Parathyroid adenoma (tissue), 2 donors: ENCODE results near the gene GJB5.

ENCODE experiments used
- H2AFZ ChIP-seq: fragments of 300-600 bp; sonication (generic); one replicate; pipeline ENCODE4 v1.7.0; 2017; ENCODE audit warnings: antibody characterized with exemption, mild to moderate bottlenecking
- H3K27ac ChIP-seq: fragments of 300-600 bp; sonication (generic); one replicate; pipeline ENCODE4 v1.7.0; 2017
- H3K27me3 ChIP-seq: fragments of 300-600 bp; sonication (generic); one replicate; pipeline ENCODE4 v1.7.0; 2017; ENCODE audit warnings: low read length; ENCODE audit not compliant: control insufficient read depth, insufficient read depth
- H3K36me3 ChIP-seq: fragments of 300-600 bp; sonication (generic); one replicate; pipeline ENCODE4 v1.7.0; 2017; ENCODE audit warnings: low read length; ENCODE audit not compliant: control insufficient read depth, insufficient read depth
- H3K4me1 ChIP-seq: fragments of 300-600 bp; sonication (generic); one replicate; pipeline ENCODE4 v1.7.0; 2017; ENCODE audit warnings: control low read depth
- H3K4me2 ChIP-seq: fragments of 300-600 bp; sonication (generic); one replicate; pipeline ENCODE4 v1.7.0; 2017; ENCODE audit warnings: low read length
- H3K4me3 ChIP-seq: fragments of 300-600 bp; sonication (generic); one replicate; pipeline ENCODE4 v1.7.0; 2017; ENCODE audit warnings: low read depth, low read length
- H3K79me2 ChIP-seq: fragments of 300-600 bp; sonication (generic); one replicate; pipeline ENCODE4 v1.7.0; 2017; ENCODE audit warnings: control low read depth
- H3K9ac ChIP-seq: fragments of 300-600 bp; sonication (generic); one replicate; pipeline ENCODE4 v1.7.0; 2017; ENCODE audit warnings: mild to moderate bottlenecking
- H3K9me3 ChIP-seq: fragments of 300-600 bp; sonication (generic); one replicate; pipeline ENCODE4 v1.7.0; 2017; ENCODE audit warnings: low read length; ENCODE audit not compliant: control insufficient read depth
- CTCF ChIP-seq: fragments of 300-600 bp; sonication (generic); IDR thresholded peaks from one replicate; pipeline ENCODE4 v1.7.0; 2017; ENCODE audit warnings: antibody characterized with exemption, mild to moderate bottlenecking
- donor health status: primary hyperparathyroidism.

GJB5 gene

DNA sequence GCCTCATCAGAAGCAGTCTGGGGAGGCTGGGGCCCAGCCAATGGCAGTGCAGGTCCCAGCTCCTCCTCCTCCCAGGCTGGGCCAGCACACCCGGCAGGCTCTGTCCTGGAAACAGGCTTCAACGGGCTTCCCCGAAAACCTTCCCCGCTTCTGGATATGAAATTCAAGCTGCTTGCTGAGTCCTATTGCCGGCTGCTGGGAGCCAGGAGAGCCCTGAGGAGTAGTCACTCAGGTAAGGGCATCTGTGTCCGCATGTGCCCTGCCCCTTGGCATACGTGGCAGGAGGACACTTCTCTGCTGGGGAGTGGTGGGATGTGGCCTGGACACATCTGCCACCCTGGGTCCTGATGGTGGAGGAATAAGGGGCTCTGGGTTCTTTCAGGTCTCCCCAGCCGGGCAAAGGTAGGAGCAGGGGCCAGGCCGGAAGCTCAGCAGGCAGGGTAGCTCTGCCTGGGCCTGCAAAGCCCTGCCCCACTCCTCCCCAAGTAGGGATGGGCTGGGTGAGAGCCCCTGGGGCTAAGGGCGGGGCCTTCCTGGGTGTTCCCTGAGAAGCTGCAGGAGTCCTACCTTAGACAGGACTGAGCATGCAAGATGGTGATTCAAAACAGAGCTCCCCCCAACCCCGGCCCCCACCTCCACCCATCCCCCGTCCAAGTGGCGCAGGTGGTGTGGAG is at the start of gene GJB5:
TSS of gene GJB5 (plus strand) at position 84 of the 674 bp plus-strand sequence. CDS start 2,284 bp downstream, outside the sequence.
- Histone ChIP-seq H2AFZ (no peak within 1 kb of the TSS), H3K4me1 (no peaks in the 10 kb centered on the region), H3K27me3 (no peaks in the 10 kb centered on the region), H3K4me3 (no peak within 1 kb of the TSS), H3K9me3 (no peaks in the 10 kb centered on the region), H3K36me3 (no peaks in the 10 kb centered on the region), H3K79me2 (no peaks in the 10 kb centered on the region), H3K27ac (no peak within 1 kb of the TSS), H3K4me2 (no peak within 1 kb of the TSS), H3K9ac (no peak within 1 kb of the TSS)
- no peak for TF ChIP-seq CTCF

DNA sequence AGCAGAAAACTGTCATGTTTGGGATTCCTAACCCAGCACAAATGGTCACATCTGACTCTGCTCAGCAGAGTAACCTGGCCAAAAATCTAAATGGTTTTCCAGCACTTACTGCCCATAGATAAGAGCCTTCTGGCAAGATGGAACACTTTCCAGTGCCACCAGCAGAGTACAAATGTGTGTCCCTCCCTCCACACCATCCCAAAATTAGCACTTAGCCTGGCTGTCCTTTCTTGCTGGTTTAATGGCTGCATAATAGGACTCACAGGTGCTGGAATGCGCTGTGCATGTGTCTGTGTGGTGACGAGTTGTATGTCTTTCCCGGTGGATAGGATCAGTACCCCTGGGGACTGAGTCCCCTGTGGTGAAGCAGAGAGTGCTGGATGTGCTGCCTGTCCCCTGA is 49.8 kb upstream of the GJB5 start:
- no peak overlapping the region for H3K27ac ChIP-seq
- H3K9me3 ChIP-seq, result no peaks in the 10 kb centered on the region
- no peak overlapping the region for H3K4me2 ChIP-seq
- H3K9ac ChIP-seq, result no peak overlapping the region
- H3K4me3 ChIP-seq, result no peak overlapping the region
- no peak overlapping the region for H2AFZ ChIP-seq
- no peaks in the 10 kb centered on the region for H3K27me3 ChIP-seq
- no peak for TF ChIP-seq CTCF
- no peaks in the 10 kb centered on the region for H3K36me3 ChIP-seq
- no peaks in the 10 kb centered on the region for H3K79me2 ChIP-seq
- no peaks in the 10 kb centered on the region for H3K4me1 ChIP-seq

- Histone ChIP-seq H3K9me3 (no peaks in the 10 kb centered on the region), H3K4me2 (no peak overlapping the region), H3K4me3 (no peak overlapping the region), H3K36me3 (no peaks in the 10 kb centered on the region), H3K27ac (no peak overlapping the region), H3K27me3 (no peaks in the 10 kb centered on the region), H3K9ac (no peak overlapping the region), H2AFZ (no peak overlapping the region), H3K4me1 (no peaks in the 10 kb centered on the region), H3K79me2 (no peaks in the 10 kb centered on the region)
- no peak for TF ChIP-seq CTCF
Measured at GRCh38 chr1:34708106-34708505, 46.7 kb upstream of the GJB5 start.

- Histone ChIP-seq H3K4me2 (no peak overlapping the region), H3K9me3 (no peaks in the 10 kb centered on the region), H3K79me2 (no peaks in the 10 kb centered on the region), H3K27me3 (no peaks in the 10 kb centered on the region), H3K4me3 (no peak overlapping the region), H2AFZ (no peak overlapping the region), H3K9ac (no peak overlapping the region), H3K36me3 (no peaks in the 10 kb centered on the region), H3K4me1 (no peaks in the 10 kb centered on the region), H3K27ac (no peak overlapping the region)
- no peak for TF ChIP-seq CTCF
Measured at GRCh38 chr1:34709547-34709946, 45.3 kb upstream of the GJB5 start.

DNA sequence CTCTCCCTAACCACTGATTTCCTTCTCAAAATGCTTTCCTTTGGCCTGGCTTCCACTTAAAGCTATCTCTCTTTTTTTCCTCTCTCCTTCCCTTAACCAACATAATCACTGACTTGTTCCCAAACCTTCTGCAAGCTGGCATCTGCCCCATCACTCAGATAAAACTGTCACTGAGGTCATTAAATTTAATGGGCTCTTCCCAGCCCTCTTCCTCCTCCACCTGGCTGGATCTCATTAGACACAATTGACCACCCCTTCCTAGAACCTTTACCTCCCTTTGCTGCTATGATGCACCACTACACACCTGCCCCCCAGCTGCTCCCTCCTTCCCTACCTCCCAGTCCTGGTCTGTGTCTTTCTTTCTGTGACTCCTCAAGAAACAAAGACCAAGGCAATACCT is 44.0 kb upstream of the GJB5 start:
- H3K4me1 ChIP-seq, result no peaks in the 10 kb centered on the region
- no peaks in the 10 kb centered on the region for H3K27me3 ChIP-seq
- H3K9ac ChIP-seq, result no peak overlapping the region
- no peak overlapping the region for H3K4me2 ChIP-seq
- no peak overlapping the region for H2AFZ ChIP-seq
- no peaks in the 10 kb centered on the region for H3K36me3 ChIP-seq
- no peaks in the 10 kb centered on the region for H3K79me2 ChIP-seq
- no peaks in the 10 kb centered on the region for H3K9me3 ChIP-seq
- TF ChIP-seq CTCF, result no peak
- H3K4me3 ChIP-seq, result no peak overlapping the region
- no peak overlapping the region for H3K27ac ChIP-seq
